Measurements from ENCODE around the gene SCGB3A2.

GRCh38 chr5:147851578-147851977, 26.9 kb upstream of the SCGB3A2 start:
- TF ChIP-seq CTCF (IDR thresholded peaks at IDR 0.05), result no peak
- TF ChIP-seq EP300 (IDR thresholded peaks at IDR 0.05), result no peak
- TF ChIP-seq POLR2AphosphoS5 (IDR thresholded peaks at IDR 0.05), result no peak
- no peak for TF ChIP-seq POLR2A (IDR thresholded peaks at IDR 0.05; ENCODE audit: low read depth)
